ENCODE data around the gene CCDC187.

DNA sequence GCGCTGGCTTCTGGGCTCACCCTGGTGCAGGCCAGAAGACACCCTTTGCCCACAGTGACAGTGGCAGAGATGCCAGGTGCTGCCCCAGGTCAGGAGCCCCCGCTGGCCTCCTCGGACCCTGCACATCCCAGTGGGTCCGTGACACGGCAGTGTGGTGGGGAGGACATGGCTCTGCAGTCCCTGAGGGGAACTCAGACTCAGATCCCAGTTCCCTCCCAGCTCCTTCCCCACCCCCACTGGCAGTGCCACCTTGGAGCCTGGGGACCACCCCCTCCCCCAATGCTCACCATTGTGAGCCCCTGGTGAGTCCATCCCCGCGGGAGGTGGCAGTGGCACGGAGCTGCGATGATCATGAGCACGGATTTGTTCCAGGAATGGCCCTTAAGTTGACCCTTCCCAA is 562 bp upstream of the CCDC187 start:
- TF ChIP-seq, protein P1, sequence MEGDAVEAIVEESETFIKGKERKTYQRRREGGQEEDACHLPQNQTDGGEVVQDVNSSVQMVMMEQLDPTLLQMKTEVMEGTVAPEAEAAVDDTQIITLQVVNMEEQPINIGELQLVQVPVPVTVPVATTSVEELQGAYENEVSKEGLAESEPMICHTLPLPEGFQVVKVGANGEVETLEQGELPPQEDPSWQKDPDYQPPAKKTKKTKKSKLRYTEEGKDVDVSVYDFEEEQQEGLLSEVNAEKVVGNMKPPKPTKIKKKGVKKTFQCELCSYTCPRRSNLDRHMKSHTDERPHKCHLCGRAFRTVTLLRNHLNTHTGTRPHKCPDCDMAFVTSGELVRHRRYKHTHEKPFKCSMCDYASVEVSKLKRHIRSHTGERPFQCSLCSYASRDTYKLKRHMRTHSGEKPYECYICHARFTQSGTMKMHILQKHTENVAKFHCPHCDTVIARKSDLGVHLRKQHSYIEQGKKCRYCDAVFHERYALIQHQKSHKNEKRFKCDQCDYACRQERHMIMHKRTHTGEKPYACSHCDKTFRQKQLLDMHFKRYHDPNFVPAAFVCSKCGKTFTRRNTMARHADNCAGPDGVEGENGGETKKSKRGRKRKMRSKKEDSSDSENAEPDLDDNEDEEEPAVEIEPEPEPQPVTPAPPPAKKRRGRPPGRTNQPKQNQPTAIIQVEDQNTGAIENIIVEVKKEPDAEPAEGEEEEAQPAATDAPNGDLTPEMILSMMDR (IDR thresholded peaks at IDR 0.05): no peak
- TF ChIP-seq POLR2AphosphoS5 (IDR thresholded peaks at IDR 0.05): no peak
